ENCODE data around the gene PDE1C. TPM values are rescaled to one million over a fixed set of nuclear protein-coding genes. Genes with fewer than 3 reads are reported as not detected.
"Not testable (repeated sequence)": the region's sequence is repeated elsewhere in the genome, so short reads cannot be mapped to it uniquely, and the experiment has no call there.

PDE1C gene
- total RNA-seq, 1 donor from 2014 or later = 1.2 TPM

DNA sequence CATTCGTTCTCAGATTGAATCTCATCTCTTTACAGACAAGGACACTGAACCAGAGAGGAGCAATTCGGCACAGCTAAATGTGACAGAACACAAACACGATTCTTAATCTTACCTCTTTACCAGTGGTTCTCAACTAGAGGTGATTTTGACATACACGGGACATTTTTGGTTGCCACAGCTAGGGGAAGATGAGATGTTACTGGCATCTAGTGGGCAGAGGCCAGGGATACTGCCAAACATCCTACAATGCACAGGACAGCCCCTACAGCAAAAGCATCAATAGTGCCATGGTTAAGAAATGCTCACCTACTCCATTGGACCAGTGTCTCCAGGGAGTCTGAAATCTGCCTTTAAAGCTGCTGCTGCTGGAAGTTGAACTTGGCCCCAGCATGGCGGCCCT lies 27.3 kb downstream of the PDE1C start:
- no peak for DNase-seq

DNA sequence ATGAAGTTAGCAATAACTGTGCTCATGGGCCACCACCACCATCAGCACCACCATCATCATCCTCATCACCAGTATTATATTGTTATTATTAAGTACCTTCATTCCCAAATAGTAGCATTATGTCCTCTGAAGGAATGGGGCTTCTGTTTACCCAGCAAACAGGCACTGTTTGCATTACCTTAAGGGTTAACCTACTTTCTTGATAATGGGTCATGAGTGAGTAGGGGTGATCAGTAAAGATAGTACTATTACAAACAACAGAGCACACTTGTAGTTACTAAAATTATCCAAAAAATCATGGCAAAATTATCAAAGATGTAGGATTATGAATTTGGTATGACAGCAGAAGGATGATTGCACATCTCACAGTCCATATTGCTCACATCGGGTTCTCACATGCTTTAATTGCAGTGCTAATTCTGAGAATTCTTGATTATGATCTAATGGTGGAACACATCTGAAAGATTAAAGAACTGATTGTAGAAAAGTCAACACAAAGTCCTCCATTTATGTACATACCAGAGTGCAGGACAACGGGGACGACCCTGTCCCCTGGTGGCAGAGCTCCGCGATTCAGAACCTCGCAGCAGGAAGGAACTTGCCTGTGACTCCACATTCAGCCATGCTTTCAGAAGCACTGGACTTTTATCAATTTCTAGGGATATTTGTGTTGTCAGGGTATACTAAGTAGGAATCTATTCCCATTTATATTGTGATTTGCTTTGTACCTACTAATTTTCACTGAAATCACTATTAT lies 31.0 kb downstream of the PDE1C start:
- peak; percentile 33 for DNase-seq

DNA sequence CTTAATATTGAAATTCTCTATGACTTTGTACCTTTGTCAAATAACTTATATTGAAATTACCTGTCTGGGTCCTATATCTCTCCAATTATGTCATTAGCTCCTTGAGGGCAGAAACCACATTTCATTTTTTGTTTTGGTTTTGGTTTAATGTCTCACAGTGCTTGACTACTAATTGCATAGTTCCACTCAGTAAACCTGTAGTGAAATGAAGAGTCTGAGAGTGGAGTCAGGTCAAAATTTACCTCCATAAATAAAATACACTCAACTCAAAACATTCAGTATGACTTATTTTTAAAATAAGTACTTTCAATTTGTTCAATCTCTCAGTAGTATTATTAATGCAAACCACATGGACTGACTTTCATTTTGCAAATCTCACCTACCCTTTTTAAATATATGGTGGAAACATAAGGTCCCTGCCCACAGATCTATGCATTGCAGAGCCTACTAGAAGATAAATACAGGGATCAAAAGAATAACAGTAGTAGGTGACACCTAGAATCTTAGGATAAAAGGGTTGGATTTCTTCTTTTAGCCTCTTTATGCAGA lies 32.5 kb downstream of the PDE1C start:
- no peak for DNase-seq

DNA sequence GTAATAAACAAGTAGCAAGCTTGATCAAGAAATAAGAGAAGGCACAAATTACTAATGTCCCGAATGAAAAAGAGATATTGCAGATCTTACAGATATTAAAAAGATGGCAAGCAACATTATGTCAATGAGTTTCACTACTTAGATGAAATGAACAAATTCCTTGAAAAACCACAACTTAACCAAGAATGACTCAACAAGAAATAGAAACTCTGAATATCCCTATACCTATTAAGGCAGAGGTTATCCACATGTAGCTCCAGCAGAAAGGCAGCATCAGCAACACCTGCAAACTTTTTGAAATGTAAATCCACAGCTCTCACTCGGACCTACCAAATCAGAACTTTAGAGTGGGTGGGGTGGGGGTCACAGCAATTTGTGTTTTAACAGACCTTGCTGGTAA lies 33.6 kb downstream of the PDE1C start:
- DNase-seq = no peak

DNA sequence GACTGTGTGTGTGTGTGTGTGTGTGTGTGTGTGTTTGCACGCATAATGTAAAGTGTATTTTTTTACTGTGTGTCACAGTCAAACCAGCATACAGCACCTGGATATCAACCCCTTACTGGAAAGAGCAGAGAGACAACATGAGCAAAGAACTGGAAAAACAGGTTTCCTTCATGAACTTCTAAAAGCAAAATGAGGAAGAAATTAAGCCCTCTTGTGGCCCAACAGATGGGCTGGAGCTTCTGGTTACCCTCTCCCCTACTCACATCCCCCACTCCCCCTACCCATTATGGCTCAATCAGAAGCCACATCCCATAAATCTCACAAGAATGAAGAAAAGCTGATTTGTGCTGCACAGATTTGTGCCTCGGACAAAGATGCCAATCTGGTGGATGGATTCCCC lies 36.2 kb downstream of the PDE1C start:
- no peak for DNase-seq

DNA sequence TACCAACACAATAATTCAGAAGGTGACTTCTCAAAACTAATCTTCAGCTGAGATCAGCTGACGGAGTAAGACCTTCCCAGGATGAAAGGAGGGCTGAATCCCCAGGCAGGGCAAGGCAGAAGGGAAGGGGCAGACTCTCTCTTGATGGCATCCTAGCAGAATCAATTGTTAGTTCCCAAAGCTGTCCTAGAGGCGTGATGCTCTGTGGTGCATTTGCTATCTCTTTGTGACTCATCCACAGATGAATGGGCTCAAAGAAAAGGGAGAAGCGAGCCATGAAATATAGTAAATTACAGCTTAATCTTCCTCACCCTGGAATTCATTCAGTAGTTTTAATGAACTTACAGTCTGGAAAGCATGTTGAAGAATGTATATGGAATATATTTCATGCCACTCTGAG lies 37.2 kb downstream of the PDE1C start:
- DNase-seq = no peak

DNA sequence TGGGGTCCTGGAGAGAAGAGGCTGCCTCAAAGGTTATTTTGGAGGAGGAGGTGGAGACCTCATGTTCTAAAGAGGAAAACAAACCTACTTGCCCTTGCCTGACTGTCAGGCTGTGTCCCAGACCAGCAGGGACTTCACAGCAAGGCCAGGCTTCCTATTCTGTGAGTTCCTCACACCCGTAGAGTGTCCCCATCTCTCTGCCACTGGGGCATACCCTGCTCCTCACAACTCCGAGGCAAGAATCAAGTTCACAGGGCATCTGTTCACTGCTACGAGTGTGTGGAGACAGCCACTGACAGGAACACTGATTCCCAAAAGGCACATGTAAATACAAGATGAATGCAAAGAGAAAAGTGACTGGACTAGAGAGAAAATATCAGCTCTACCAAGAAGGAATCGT lies 38.0 kb downstream of the PDE1C start:
- no peak for DNase-seq

DNA sequence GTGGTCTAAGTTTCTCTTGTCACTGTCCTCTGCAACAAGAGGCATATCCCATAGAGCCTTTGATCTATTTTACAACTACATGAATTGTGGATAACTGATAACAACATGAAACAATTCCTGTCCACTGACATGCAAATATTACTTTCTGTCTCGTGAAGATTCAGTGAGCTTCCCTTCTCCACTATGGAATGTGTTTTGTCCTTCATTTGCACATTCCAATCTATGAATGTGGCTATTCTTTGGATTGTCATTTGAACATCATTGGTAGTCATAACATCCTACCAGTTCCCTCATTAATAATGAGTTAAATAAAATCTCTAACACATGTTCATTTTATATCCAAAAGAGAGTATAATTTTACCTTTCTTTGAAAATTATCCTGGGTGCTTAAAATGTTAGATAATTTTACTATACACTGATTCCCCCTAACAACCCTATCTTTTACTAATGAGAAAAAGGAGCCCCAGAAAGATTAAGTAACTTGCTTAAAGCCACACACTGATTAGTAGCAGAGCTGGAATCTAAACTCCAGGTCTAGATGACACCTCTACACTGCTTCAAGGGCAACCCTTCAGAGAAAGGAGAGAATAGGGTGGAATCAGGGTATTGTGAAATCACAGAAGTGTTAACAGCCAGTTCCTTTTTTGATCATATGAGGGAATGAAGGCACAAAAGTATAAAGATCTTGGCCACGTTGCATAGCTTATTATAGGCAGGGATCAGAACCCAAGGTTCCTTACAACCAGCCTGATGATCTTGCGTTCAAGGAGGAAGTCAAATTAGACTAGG lies 39.1 kb downstream of the PDE1C start:
- DNase-seq = no peak

DNA sequence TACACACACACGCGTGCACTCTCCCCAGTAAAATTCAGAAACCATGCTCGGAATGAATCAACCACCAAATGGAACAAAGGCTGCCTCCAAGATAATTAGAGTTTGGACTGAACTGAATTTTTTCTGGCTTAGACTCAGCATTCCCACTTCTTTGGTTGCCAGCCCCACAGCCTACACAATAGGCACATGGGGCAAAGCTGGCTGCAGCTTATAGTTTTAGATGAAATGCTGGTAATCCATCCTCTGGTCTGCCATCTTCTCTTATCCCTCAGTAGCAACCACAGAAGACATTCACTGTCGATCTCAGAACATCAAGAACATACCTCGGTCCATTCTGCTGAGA lies 44.2 kb downstream of the PDE1C start:
- DNase-seq = no peak

DNA sequence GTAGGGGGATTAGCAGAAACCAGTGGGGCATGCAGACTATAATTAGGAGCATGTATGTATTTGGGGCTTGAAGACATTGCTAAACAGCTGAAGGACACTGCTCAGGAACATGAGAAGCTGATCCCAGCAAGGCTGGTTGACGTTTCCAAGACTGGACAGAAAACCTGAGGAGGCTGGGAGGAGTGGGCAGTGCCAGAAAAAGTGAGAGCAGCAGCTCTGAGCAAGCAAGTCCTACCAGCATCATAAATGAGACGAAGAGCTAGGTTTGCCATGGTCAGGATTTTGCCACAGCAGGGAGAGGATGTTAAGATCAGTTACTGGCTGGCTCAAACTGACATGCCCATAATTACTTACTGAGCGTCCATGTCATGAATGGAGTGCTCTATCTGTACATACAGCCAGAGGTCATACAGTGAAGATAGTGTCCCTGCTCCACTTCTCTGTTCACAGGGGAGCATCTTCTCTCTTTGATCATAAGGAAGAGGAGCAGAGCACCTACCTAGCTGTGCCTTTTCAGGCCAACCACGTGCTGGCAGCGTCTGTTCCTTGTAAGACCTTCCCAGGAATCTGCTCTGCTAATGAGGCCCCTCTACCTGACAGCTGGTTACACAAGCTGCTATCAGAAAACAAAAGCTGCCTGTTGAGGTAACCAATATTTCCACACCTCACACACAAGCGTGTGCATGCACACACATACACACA lies 44.7 kb downstream of the PDE1C start:
- no peak for DNase-seq

DNA sequence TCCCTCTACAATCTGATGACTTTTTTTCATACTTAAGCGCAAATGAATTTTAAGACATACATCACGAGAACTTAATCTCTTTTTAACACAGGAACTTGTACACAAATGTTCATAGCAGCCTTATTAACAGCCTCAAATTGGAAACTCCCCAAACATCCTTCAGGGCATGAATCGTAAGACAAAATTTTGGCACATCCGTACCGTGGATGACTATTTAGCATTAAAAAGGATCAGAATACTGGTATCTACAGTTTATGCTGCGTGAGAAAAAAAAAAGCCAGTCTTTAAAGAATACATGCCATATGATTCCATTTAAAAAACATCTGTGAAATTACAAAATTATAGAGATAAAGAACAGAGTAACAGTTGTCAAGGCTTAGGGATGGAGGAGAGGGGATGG lies 46.8 kb downstream of the PDE1C start:
- DNase-seq = no peak

DNA sequence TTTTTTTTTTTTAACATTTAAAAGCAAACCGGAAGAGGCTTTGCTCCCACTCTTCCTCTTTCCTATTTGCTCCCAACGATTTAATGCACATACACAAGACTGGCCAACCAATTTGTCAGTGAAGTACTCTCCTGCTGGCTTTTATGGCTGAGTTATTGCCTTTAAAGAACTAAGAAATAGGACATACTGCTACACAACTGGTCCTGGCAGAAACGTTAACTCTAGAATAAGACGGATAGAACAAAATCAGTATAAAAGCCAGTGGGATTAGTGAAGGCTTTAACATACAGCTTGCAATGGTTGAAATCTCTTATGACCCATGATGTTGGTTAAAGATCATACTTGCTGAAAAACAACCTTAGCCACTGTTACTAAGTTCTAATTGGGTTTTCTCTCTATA lies 47.2 kb downstream of the PDE1C start:
- no peak for DNase-seq

DNA sequence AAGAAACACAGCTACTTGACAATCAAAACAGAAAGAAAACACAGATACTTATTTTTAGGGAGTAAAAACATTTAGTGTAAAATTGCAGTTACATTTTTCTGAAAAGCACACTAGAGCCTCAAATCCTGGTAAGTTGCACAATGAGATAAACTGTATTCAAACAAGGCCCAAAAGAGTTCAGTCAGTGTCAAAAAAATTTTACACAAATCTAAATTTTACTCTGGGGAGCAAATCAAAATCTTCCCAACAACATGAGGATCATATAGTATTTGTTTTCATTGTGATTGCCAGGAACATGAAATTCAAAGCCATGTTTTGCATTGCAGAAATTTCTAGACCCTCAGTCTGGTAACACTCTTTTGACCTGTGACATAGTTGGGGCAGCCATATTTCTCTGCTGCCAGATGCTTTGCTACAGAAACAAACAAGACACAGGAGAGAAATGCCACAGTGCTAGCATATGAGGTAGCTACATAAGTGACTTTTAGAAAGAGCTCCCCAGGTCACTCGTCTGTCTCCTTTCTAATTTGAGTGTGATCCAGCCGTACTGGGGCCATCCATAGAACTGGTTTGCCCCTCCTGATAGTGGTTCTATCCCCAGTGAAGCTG lies 49.6 kb downstream of the PDE1C start:
- DNase-seq = no peak

DNA sequence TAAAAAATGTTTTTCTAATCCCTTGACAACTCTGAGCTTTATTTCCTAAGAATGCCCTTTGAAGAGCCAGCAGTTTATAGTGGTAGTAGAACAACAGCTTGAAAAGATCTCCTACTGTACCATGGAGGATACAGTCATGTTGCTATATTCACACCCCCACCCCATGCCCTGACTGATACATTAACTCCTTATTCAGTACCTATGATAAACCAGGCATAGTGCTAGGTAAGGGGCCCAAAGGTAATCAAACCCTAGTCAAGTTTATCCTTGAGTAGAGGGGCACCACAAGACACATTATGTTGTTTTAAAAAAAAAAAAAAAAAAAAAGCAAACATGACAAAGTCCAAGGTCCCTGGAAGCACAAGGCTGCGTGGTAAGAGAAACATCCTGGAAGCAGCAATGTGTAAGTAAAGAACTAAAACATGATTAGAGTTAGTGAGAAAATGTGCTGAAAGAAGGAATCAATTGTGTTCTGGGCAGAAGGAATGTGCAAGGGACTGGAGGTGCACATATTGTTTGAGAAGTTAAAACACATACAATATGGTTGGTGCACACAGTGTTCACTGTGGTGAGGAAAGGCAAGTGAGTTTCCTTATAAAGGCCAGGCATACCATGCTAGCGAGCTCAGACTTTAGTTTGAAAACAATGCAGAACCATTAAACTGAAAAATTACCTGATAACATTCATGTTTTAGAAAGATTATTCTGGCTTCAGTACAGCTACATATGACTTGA lies 51.2 kb downstream of the PDE1C start:
- no peak for DNase-seq

DNA sequence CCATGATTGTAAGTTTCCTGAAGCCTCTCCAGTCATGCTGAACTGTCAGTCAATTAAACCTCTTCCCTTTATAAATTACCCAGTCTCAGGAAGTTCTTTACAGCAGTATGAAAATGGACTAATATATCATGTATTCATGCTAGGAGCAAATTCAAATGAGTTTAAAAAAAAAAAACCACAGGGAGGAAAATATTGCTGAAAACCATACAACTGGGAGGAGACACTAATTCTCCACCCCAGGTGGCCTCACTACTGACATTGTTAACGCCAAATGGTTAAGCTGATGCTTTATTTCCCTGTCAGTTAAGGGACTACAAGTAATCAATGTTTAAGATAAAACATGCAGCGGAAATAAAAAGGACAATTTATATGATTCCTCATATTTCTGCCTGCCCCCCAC lies 55.1 kb downstream of the PDE1C start:
- no peak for DNase-seq

DNA sequence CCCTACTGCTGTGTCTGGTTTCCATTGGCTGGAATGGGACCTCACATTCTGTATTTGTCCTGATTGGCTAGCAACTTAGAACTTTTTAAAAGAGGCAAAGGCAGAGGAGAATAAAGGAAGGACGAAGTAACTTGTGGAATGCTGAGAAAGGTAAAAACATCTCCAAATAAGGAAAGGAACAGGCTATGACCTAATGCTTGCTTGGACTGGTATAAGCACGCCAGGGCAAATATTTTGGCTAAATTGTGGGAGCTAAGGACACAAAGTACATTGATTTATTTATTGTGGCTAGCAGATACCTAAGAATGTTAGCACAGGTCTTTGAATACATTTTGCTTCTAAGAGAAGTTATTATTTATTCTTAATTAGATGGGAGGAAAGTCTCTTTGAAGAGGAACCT lies 56.7 kb downstream of the PDE1C start:
- not testable (repeated sequence) for DNase-seq

DNA sequence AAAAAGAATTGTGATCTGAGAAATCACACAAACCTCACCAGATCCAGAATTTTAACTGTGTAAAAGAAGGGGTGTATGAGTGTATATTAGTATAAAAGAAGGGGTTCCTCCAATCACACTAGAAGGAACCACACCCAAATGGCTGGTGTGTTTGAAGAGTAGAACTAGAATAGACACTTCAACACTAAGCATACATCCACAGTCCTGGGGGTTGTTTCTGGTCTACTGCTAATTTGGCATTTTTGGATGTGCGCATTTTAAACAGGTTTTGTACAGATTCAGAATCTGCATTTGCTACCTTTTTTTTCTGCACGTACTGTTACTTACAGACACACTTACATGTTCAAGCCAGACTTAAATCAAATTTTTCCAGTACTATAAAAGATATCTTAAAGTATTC lies 64.6 kb downstream of the PDE1C start:
- DNase-seq = no peak

DNA sequence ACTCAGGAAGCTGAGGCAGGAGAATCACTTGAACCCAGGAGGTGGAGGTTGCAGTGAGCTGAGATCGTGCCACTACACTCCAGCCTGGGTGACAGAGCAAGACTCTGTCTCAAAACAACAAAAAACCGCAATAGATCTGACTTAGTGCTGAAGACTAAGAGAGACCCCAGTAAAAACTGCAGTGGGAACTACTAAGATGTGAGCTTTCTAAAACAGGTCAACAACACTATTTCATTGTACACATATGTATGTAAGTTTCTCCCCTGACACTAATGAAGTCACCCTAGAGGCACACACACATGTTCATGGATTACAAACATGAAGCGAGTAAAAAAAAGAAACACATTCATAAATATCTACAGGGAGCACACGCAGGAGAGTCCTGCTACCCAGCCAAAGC lies 68.3 kb downstream of the PDE1C start:
- DNase-seq = no peak

DNA sequence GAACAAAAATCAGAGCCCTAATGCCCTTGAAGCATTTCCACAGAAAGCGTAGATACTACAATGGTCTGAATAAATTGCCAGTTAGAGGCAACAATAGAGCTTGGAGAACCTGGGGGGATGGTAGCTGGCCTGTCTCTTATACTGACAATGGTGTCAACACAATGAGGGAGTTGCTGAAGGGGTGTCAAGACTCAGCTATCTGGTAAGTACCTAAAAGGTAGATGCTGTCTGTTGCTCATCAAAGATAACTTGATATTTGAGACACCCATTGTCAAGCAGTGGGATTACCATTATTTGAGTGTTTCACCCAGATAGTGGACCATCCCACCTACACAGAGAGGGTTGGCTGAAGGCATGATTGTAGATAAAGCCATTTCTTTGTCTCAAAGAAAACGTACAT lies 72.8 kb downstream of the PDE1C start:
- DNase-seq = no peak

DNA sequence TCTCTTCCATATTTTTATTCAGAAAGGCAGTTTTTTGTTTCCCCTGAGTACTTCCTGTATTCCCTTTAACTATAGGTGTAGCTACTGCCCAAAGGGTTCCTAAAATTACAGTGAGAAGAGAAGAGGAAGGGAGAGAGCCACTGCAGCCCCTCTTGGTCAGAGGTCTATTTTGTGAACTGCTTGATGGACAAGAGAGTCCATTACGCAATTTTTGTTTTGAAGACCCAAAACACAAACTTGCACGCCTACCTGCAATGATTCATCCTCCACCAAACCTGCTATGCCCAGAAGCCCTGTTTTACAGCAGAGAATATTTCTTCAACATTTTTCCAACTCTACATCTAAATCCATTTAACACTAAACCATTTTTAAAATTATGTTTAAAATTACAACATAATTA lies 75.1 kb downstream of the PDE1C start:
- DNase-seq = no peak

DNA sequence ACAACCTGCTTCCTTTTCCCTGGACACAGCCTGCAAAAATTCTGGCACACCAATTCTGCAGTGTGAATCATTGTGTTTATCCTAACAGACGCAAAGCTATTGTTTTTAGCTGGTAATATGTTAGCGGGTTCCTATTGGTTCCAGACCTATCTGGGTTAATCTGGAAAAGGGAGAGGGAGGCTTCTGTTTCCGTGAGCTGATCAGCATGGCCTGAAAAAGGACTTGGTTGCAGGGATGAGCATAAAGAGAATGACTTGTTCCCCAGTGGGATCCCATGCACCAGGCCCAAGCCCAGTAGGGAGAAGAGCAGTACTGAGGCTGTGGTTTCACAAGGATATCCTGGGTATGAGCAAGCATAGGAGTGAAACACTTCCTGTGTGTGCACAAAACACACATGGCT lies 78.4 kb downstream of the PDE1C start:
- DNase-seq = peak; percentile 69

DNA sequence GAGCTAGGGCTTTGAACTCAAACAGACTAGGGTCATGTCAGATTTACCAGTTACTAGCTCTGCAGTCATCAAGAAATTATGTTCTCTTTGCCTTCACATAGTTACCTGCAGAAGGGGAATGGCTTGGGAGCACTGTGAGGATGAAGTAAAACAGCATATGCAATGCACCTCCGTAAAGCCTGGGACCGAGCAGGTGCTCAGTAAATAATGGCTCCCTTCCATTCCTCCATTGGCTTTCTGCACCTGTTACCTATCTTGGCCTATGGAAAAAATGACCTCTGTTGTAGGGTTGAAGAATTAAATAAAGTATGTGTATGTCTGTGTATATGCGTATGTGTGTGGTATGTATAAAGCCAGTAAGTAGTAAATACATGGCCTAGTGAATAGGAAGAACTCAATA lies 78.8 kb downstream of the PDE1C start:
- DNase-seq = no peak
